Caco-2 (cell line): ENCODE data around the gene CORO2A. TPM values are rescaled to one million over a fixed set of nuclear protein-coding genes. Genes with fewer than 3 reads are reported as not detected.

Source experiments
- BruUV-seq: library from RNA; stranded (reverse); fragments of 400-500 nt; replicated peaks from 2 replicates; lab custom pipeline; 2021; lab: Mats Ljungman, UMichigan
- CTCF ChIA-PET: fragments of 300-600 bp; sonication (Branson Sonifier 250); formaldehyde crosslinking; loops from one replicate; lab custom pipeline; 2022; ENCODE audit warnings: antibody characterized with exemption; lab: Charles Lee
- POLR2A ChIA-PET: fragments of 300-600 bp; sonication (Branson Sonifier 250); formaldehyde crosslinking; loops from one replicate; lab custom pipeline; 2022; ENCODE audit warnings: antibody characterized with exemption; lab: Charles Lee
- DNase-seq, 2 experiments: peaks; one replicate each; pipeline versions ENCODE4 v3.0.0 to v3.0.0-alpha.2; 2020 to 2022
- H3K27me3 ChIP-seq: replicated peaks from 2 replicates; pipeline ENCODE4 v1.6.0; 2011; ENCODE audit warnings: low read length; ENCODE audit not compliant: control insufficient read depth, insufficient read depth
- H3K36me3 ChIP-seq: 2 replicates; pipeline ENCODE4 v1.5.1; 2011; ENCODE audit warnings: low read length; ENCODE audit not compliant: control insufficient read depth, insufficient read depth
- H3K4me1 ChIP-seq: fragments of 250-450 bp; sonication (Bioruptor Pico); 2 replicates; pipeline ENCODE4 v1.5.1; 2020; ENCODE audit warnings: mild to moderate bottlenecking
- H3K4me3 ChIP-seq: 2 replicates; pipeline ENCODE4 v1.5.1; 2011; ENCODE audit warnings: low read depth, mild to moderate bottlenecking, control low read depth, low read length
- H3K9me3 ChIP-seq: fragments of 250-450 bp; sonication (Bioruptor Pico); 2 replicates; pipeline ENCODE4 v1.5.1; 2020; ENCODE audit warnings: mild to moderate bottlenecking, moderate library complexity
- H3K27ac Mint-ChIP-seq: one replicate; pipeline ENCODE4 v1.8.0; 2022; ENCODE audit warnings: mixed read lengths; ENCODE audit not compliant: unreplicated experiment
- H3K27me3 Mint-ChIP-seq: one replicate; pipeline ENCODE4 v1.8.0; 2022; ENCODE audit warnings: mixed read lengths; ENCODE audit not compliant: insufficient read depth, unreplicated experiment
- H3K36me3 Mint-ChIP-seq: one replicate; pipeline ENCODE4 v1.8.0; 2022; ENCODE audit warnings: mild to moderate bottlenecking, mixed read lengths; ENCODE audit not compliant: insufficient read depth, unreplicated experiment
- H3K4me1 Mint-ChIP-seq: one replicate; pipeline ENCODE4 v1.8.0; 2022; ENCODE audit warnings: low read depth, mixed read lengths; ENCODE audit not compliant: unreplicated experiment
- H3K4me3 Mint-ChIP-seq: one replicate; pipeline ENCODE4 v1.8.0; 2022; ENCODE audit warnings: mild to moderate bottlenecking, moderate library complexity, mixed read lengths; ENCODE audit not compliant: unreplicated experiment
- H3K9me3 Mint-ChIP-seq: one replicate; pipeline ENCODE4 v1.8.0; 2022; ENCODE audit warnings: mixed read lengths; ENCODE audit not compliant: unreplicated experiment
- intact Hi-C: fragments of 100-400 bp; cut with micrococcal nuclease; formaldehyde crosslinking; loops from one replicate; pipeline ENCODE4 v1.10.0; 2022; ENCODE audit not compliant: unreplicated experiment
- total RNA-seq: library from RNA; stranded (reverse); gene quantifications from 2 replicates; pipeline ENCODE4 v1.2.3, GENCODE V29; 2022
- TF ChIP-seq, protein P1 (sequence below), 2 experiments: fragments of 200-600 bp in 1 of 2; IDR thresholded peaks; 1 replicate in 1 of 2; 2 replicates in 1 of 2; pipeline versions ENCODE4 v1.5.1 to v1.8.0; 2011 to 2022; ENCODE audit warnings: antibody characterized with exemption in 1 of 2, control low read depth in 1 of 2, inconsistent platforms in 1 of 2, low read depth in 1 of 2, low read length in 1 of 2, mild to moderate bottlenecking in 1 of 2, moderate library complexity in 1 of 2; ENCODE audit not compliant: insufficient read depth in 1 of 2, severe bottlenecking in 1 of 2, unreplicated experiment in 1 of 2

Gene CORO2A
- total RNA-seq, 1 experiment from 2014 or later, result 18.9 TPM

DNA sequence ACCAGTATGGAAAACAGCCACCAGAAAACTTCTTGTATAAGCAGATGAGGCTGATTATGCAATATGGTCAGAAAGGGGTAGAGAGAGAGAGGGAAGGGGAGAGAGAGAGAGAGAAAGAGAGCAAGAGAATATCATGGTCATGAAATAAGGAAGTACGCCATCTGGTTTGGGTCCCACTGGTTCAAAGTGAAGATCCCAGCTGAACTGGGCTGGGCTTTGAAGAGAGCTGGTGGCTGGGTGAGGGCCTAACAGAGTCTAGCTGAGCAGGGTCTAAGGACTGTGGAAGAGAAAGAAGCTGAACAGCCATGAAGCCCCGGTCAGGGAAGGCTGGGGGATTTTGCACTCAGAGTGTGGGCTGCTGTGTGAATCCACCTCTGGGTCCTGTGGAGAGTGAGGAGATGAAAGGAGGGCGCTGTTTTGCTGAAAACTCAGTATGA, 88.0 kb downstream of the CORO2A start:
- DNase-seq, result peak in 1 of 2 experiments; percentile 26
- intact Hi-C loops, result no loop called here
- CTCF ChIA-PET, result no interaction called here

DNA sequence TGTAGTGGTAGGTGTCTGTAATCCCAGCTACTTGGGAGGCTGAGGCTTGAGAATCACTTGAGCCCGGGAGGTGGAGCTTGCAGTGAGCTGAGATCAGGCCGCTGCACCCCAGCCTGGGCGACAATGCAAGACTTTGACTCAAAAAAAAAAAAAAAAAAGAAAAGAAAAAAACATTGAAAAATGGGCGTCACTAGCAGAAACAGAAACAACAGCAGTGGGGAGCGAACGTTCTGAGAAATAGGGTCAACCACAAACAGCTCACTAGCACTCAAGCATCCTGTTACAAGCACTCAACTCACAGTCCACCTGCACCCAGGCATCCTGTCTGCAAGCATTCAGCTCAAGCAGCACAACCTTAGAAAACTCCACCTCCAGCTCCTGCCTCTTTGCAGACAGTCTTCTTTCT, 90.6 kb downstream of the CORO2A start:
- no peak for DNase-seq
- intact Hi-C loops, result no loop called here
- peaks cover 25% of the 10 kb centered on the region for H3K4me1 Mint-ChIP-seq
- H3K27ac Mint-ChIP-seq, result no peak overlapping the region
- Histone ChIP-seq H3K4me1 (peaks cover 30% of the 10 kb centered on the region), H3K36me3 (peaks cover 14% of the 10 kb centered on the region), H3K9me3 (peaks cover 10% of the 10 kb centered on the region), H3K4me3 (no peak overlapping the region), H3K27me3 (no peaks in the 10 kb centered on the region)
- no peaks in the 10 kb centered on the region for H3K9me3 Mint-ChIP-seq
- CTCF ChIA-PET, result no interaction called here
- H3K36me3 Mint-ChIP-seq, result peaks cover 32% of the 10 kb centered on the region
- TF ChIP-seq, protein P1, sequence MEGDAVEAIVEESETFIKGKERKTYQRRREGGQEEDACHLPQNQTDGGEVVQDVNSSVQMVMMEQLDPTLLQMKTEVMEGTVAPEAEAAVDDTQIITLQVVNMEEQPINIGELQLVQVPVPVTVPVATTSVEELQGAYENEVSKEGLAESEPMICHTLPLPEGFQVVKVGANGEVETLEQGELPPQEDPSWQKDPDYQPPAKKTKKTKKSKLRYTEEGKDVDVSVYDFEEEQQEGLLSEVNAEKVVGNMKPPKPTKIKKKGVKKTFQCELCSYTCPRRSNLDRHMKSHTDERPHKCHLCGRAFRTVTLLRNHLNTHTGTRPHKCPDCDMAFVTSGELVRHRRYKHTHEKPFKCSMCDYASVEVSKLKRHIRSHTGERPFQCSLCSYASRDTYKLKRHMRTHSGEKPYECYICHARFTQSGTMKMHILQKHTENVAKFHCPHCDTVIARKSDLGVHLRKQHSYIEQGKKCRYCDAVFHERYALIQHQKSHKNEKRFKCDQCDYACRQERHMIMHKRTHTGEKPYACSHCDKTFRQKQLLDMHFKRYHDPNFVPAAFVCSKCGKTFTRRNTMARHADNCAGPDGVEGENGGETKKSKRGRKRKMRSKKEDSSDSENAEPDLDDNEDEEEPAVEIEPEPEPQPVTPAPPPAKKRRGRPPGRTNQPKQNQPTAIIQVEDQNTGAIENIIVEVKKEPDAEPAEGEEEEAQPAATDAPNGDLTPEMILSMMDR (IDR thresholded peaks at IDR 0.05; ENCODE audit: insufficient read depth in 1 of 2, low read depth in 1 of 2, low read length in 1 of 2, severe bottlenecking in 1 of 2, unreplicated experiment in 1 of 2), result no peak
- POLR2A ChIA-PET, result interaction anchor here (0.9 kb wide), 1 partner anchor 154 kb away, joined by 8 read pairs; no protein-coding TSS in a partner anchor
- H3K4me3 Mint-ChIP-seq, result no peak overlapping the region
- BruUV-seq, result no TSS peak
- no peaks in the 10 kb centered on the region for H3K27me3 Mint-ChIP-seq

More for the DNA sequence above, 88.0 kb downstream of the CORO2A start:
- Mint-ChIP-seq H3K4me1 (peaks cover 16% of the 10 kb centered on the region), H3K27ac (no peak overlapping the region), H3K27me3 (no peaks in the 10 kb centered on the region), H3K36me3 (peaks cover 43% of the 10 kb centered on the region), H3K4me3 (no peak overlapping the region), H3K9me3 (no peaks in the 10 kb centered on the region)
- Histone ChIP-seq H3K4me3 (no peak overlapping the region), H3K36me3 (peaks cover 9% of the 10 kb centered on the region), H3K4me1 (peaks cover 17% of the 10 kb centered on the region), H3K9me3 (peaks cover 14% of the 10 kb centered on the region), H3K27me3 (no peaks in the 10 kb centered on the region)
- BruUV-seq, result no TSS peak
- TF ChIP-seq, protein P1 (IDR thresholded peaks at IDR 0.05; ENCODE audit: insufficient read depth in 1 of 2, low read depth in 1 of 2, low read length in 1 of 2, severe bottlenecking in 1 of 2, unreplicated experiment in 1 of 2), result no peak
- POLR2A ChIA-PET, result no interaction called here

DNA sequence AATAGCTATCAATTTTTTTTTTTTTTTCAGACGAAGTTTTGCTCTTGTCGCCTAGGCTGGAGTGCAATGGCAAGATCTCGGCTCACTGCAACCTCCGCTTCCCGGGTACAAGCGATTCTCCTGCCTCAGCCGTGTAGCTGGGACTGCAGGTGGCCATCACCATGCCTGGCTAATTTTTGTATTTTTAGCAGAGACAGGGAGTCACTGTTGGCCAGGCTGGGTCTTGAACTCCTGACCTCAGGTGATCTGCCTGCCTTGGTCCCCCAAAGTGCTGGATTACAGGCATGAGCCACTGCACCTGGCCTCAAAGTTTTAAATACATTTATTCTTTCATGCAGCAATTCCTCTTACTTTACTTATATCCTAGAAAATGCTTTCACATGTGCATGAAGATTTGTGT, 91.0 kb downstream of the CORO2A start:
- Histone ChIP-seq H3K4me3 (no peak overlapping the region), H3K9me3 (peaks cover 5% of the 10 kb centered on the region), H3K36me3 (peaks cover 14% of the 10 kb centered on the region), H3K27me3 (no peaks in the 10 kb centered on the region), H3K4me1 (peaks cover 30% of the 10 kb centered on the region)
- H3K36me3 Mint-ChIP-seq, result peaks cover 33% of the 10 kb centered on the region
- H3K4me3 Mint-ChIP-seq, result no peak overlapping the region
- H3K27ac Mint-ChIP-seq, result no peak overlapping the region
- no peak for DNase-seq
- no peaks in the 10 kb centered on the region for H3K9me3 Mint-ChIP-seq
- CTCF ChIA-PET, result no interaction called here
- intact Hi-C loops, result no loop called here
- peaks cover 25% of the 10 kb centered on the region for H3K4me1 Mint-ChIP-seq
- H3K27me3 Mint-ChIP-seq, result no peaks in the 10 kb centered on the region
- POLR2A ChIA-PET, result interaction anchor here (0.9 kb wide), 1 partner anchor 155 kb away, joined by 8 read pairs; no protein-coding TSS in a partner anchor
- TF ChIP-seq, protein P1 (IDR thresholded peaks at IDR 0.05; ENCODE audit: insufficient read depth in 1 of 2, low read depth in 1 of 2, low read length in 1 of 2, severe bottlenecking in 1 of 2, unreplicated experiment in 1 of 2), result no peak
- no TSS peak for BruUV-seq
